BE2C (cell line): ENCODE data around the gene MOB3A. TPM values are rescaled to one million over a fixed set of nuclear protein-coding genes. Genes with fewer than 3 reads are reported as not detected.

ENCODE experiments used
- DNase-seq: peaks from one replicate; pipeline ENCODE4 v3.0.0-alpha.2; 2020
- H3K27me3 ChIP-seq: fragments of 250-450 bp; sonication (Bioruptor Pico); 2 replicates; pipeline ENCODE4 v1.5.1; 2020; ENCODE audit warnings: mild to moderate bottlenecking
- H3K36me3 ChIP-seq: fragments of 250-450 bp; sonication (Bioruptor Pico); 2 replicates; pipeline ENCODE4 v1.5.1; 2020; ENCODE audit warnings: mild to moderate bottlenecking
- H3K4me1 ChIP-seq: fragments of 250-450 bp; sonication (Bioruptor Pico); 2 replicates; pipeline ENCODE4 v1.5.1; 2020
- H3K4me3 ChIP-seq: 2 replicates; pipeline ENCODE4 v1.5.1; 2011; ENCODE audit warnings: low read depth, low read length
- H3K9me3 ChIP-seq: fragments of 250-450 bp; sonication (Bioruptor Pico); 2 replicates; pipeline ENCODE4 v1.5.1; 2020
- CTCF ChIP-seq: IDR thresholded peaks from 2 replicates; pipeline ENCODE4 v1.5.1; 2012; ENCODE audit warnings: mild to moderate bottlenecking, low read depth, low read length
- polyA plus RNA-seq: library from polyadenylated mRNA; unstranded; fragments of >200 nt; gene quantifications from one replicate; pipeline ENCODE4 v1.2.1, GENCODE V29; 2012; ENCODE audit warnings: low read depth, missing spikeins; ENCODE audit not compliant: insufficient read length, insufficient read depth

MOB3A gene
- polyA plus RNA-seq, result 9.7 TPM

GRCh38 chr19:2096034-2096479 lies at the start of gene MOB3A:
Gene MOB3A, minus strand, starts transcription at chr19:2096326. Its CDS starts 17,766 bp downstream, at chr19:2078560.
- Histone ChIP-seq H3K36me3 (peaks cover 16% of the 10 kb centered on the region), H3K9me3 (no peaks in the 10 kb centered on the region), H3K4me1 (no peaks in the 10 kb centered on the region), H3K27me3 (no peaks in the 10 kb centered on the region), H3K4me3 (peak within 1 kb of the TSS; percentile 64)
- no peak for DNase-seq
- TF ChIP-seq CTCF, result peak; percentile 44

- H3K36me3 ChIP-seq, result peaks cover 43% of the 10 kb centered on the region
Observed at GRCh38 chr19:2145831-2146241, 49.7 kb upstream of the MOB3A start.

GRCh38 chr19:2144190-2144589 lies 48.1 kb upstream of the MOB3A start:
- Histone ChIP-seq H3K36me3 (peaks cover 43% of the 10 kb centered on the region), H3K4me3 (no peak overlapping the region), H3K27me3 (no peaks in the 10 kb centered on the region), H3K4me1 (no peaks in the 10 kb centered on the region; the same call in 1 of the 2 replicates), H3K9me3 (no peaks in the 10 kb centered on the region)
- TF ChIP-seq CTCF, result no peak
- no peak for DNase-seq

More at GRCh38 chr19:2145831-2146241, 49.7 kb upstream of the MOB3A start:
- no peaks in the 10 kb centered on the region for H3K27me3 ChIP-seq
- no peak overlapping the region for H3K4me3 ChIP-seq
- no peak for DNase-seq
- no peaks in the 10 kb centered on the region for H3K9me3 ChIP-seq
- TF ChIP-seq CTCF, result no peak
- peaks cover 6% of the 10 kb centered on the region for H3K4me1 ChIP-seq

GRCh38 chr19:2142173-2142829 lies 46.2 kb upstream of the MOB3A start:
- no peaks in the 10 kb centered on the region for H3K9me3 ChIP-seq
- DNase-seq, result no peak
- no peak overlapping the region for H3K4me3 ChIP-seq
- H3K4me1 ChIP-seq, result no peaks in the 10 kb centered on the region
- no peak for TF ChIP-seq CTCF
- peaks cover 51% of the 10 kb centered on the region for H3K36me3 ChIP-seq
- no peaks in the 10 kb centered on the region for H3K27me3 ChIP-seq

GRCh38 chr19:2140138-2140569 lies 44.0 kb upstream of the MOB3A start:
- no peak for DNase-seq
- Histone ChIP-seq H3K36me3 (peaks cover 44% of the 10 kb centered on the region), H3K4me3 (no peak overlapping the region), H3K4me1 (peaks cover 4% of the 10 kb centered on the region; the same call in 1 of the 2 replicates), H3K27me3 (no peaks in the 10 kb centered on the region), H3K9me3 (no peaks in the 10 kb centered on the region)
- TF ChIP-seq CTCF, result no peak
